Measurements from ENCODE around the gene OR10H3. TPM values are rescaled to one million over a fixed set of nuclear protein-coding genes. Genes with fewer than 3 reads are reported as not detected.
A peak's percentile ranks its signal among the peaks of the same experiment; 100 is the strongest.

Gene OR10H3
- total RNA-seq (2014; rRNA removed; shearing (Covaris generic); ENCODE audit: low replicate concordance) = not detected in 2 replicates

GRCh38 chr19:15737722-15738121 is at the start of gene OR10H3:
OR10H3 (plus strand) TSS chr19:15737985; CDS start chr19:15741393, 3,408 bp downstream.
- Histone ChIP-seq H3K36me3 (no peaks in the 10 kb centered on the region), H3K9me3 (peaks cover 12% of the 10 kb centered on the region), H3K27me3 (peaks cover 18% of the 10 kb centered on the region), H3K4me3 (no peak within 1 kb of the TSS)
- no peak for DNase-seq

GRCh38 chr19:15696654-15697194 is 41.1 kb upstream of the OR10H3 start:
- DNase-seq = no peak
- H3K4me3 ChIP-seq = no peak overlapping the region
- 0 out of 2 replicates have a peak, but pooled peaks cover 2% of the 10 kb centered on the region for H3K9me3 ChIP-seq
- H3K36me3 ChIP-seq = no peaks in the 10 kb centered on the region
- no peaks in the 10 kb centered on the region; the same call in 1 of the 2 replicates for H3K27me3 ChIP-seq

GRCh38 chr19:15701757-15702533 is 35.8 kb upstream of the OR10H3 start:
- Histone ChIP-seq H3K9me3 (no peaks in the 10 kb centered on the region), H3K27me3 (no peaks in the 10 kb centered on the region; the same call in 1 of the 2 replicates), H3K36me3 (no peaks in the 10 kb centered on the region), H3K4me3 (no peak overlapping the region)
- no peak for DNase-seq

GRCh38 chr19:15702534-15702930 is 35.3 kb upstream of the OR10H3 start:
- Histone ChIP-seq H3K27me3 (no peaks in the 10 kb centered on the region; the same call in 1 of the 2 replicates), H3K9me3 (no peaks in the 10 kb centered on the region), H3K36me3 (no peaks in the 10 kb centered on the region), H3K4me3 (no peak overlapping the region)
- DNase-seq = peak; percentile 50

- no peak overlapping the region for H3K4me3 ChIP-seq
- no peaks in the 10 kb centered on the region for H3K36me3 ChIP-seq
- H3K27me3 ChIP-seq = no peaks in the 10 kb centered on the region; the same call in 1 of the 2 replicates
- no peak for DNase-seq
- no peaks in the 10 kb centered on the region for H3K9me3 ChIP-seq
Measured at GRCh38 chr19:15714638-15715037, 23.1 kb upstream of the OR10H3 start.

GRCh38 chr19:15715642-15716041 is 22.1 kb upstream of the OR10H3 start:
- no peak for DNase-seq
- Histone ChIP-seq H3K4me3 (no peak overlapping the region), H3K27me3 (no peaks in the 10 kb centered on the region; the same call in 1 of the 2 replicates), H3K36me3 (no peaks in the 10 kb centered on the region), H3K9me3 (no peaks in the 10 kb centered on the region)

GRCh38 chr19:15717809-15718208 is 20.0 kb upstream of the OR10H3 start:
- H3K36me3 ChIP-seq = no peaks in the 10 kb centered on the region
- no peak overlapping the region for H3K4me3 ChIP-seq
- no peaks in the 10 kb centered on the region; the same call in 1 of the 2 replicates for H3K27me3 ChIP-seq
- no peaks in the 10 kb centered on the region for H3K9me3 ChIP-seq
- no peak for DNase-seq

GRCh38 chr19:15721268-15721667 is 16.5 kb upstream of the OR10H3 start:
- peaks cover 4% of the 10 kb centered on the region for H3K27me3 ChIP-seq
- no peak for DNase-seq
- no peak overlapping the region for H3K4me3 ChIP-seq
- no peaks in the 10 kb centered on the region for H3K36me3 ChIP-seq
- no peaks in the 10 kb centered on the region for H3K9me3 ChIP-seq

GRCh38 chr19:15722956-15723355 is 14.8 kb upstream of the OR10H3 start:
- H3K36me3 ChIP-seq = no peaks in the 10 kb centered on the region
- H3K27me3 ChIP-seq = peaks cover 7% of the 10 kb centered on the region; the same call in 1 of the 2 replicates
- H3K4me3 ChIP-seq = no peak overlapping the region
- H3K9me3 ChIP-seq = no peaks in the 10 kb centered on the region
- DNase-seq = no peak

- no peak for DNase-seq
- H3K9me3 ChIP-seq = no peaks in the 10 kb centered on the region
- H3K36me3 ChIP-seq = no peaks in the 10 kb centered on the region
- peaks cover 11% of the 10 kb centered on the region; the same call in 1 of the 2 replicates for H3K27me3 ChIP-seq
- no peak within 1 kb of the TSS for H3K4me3 ChIP-seq
Measured at GRCh38 chr19:15727724-15728123, 10.1 kb upstream of the OR10H3 start, which contains the start of gene OR10H2. OR10H2 (plus strand) TSS chr19:15728024; CDS start chr19:15728044, 20 bp downstream.

- Histone ChIP-seq H3K9me3 (no peaks in the 10 kb centered on the region), H3K4me3 (no peak overlapping the region), H3K27me3 (peaks cover 22% of the 10 kb centered on the region), H3K36me3 (no peaks in the 10 kb centered on the region)
- no peak for DNase-seq
Measured at GRCh38 chr19:15730538-15730937, 7.2 kb upstream of the OR10H3 start.

- H3K4me3 ChIP-seq = no peak overlapping the region
- no peak for DNase-seq
- H3K27me3 ChIP-seq = peaks cover 17% of the 10 kb centered on the region
- no peaks in the 10 kb centered on the region for H3K9me3 ChIP-seq
- H3K36me3 ChIP-seq = no peaks in the 10 kb centered on the region
Measured at GRCh38 chr19:15732388-15732787, 5.4 kb upstream of the OR10H3 start.

GRCh38 chr19:15733895-15734294 is 3.9 kb upstream of the OR10H3 start:
- peaks cover 22% of the 10 kb centered on the region for H3K27me3 ChIP-seq
- H3K9me3 ChIP-seq = no peaks in the 10 kb centered on the region
- H3K4me3 ChIP-seq = no peak overlapping the region
- no peak for DNase-seq
- H3K36me3 ChIP-seq = no peaks in the 10 kb centered on the region

GRCh38 chr19:15740785-15741184 is 3.0 kb downstream of the OR10H3 start:
- H3K36me3 ChIP-seq = no peaks in the 10 kb centered on the region
- peaks cover 7% of the 10 kb centered on the region for H3K27me3 ChIP-seq
- no peak for DNase-seq
- H3K9me3 ChIP-seq = peaks cover 12% of the 10 kb centered on the region
- no peak overlapping the region for H3K4me3 ChIP-seq

- DNase-seq = no peak
- H3K27me3 ChIP-seq = peaks cover 41% of the 10 kb centered on the region
- no peaks in the 10 kb centered on the region for H3K36me3 ChIP-seq
- no peaks in the 10 kb centered on the region; the same call in 1 of the 2 replicates for H3K9me3 ChIP-seq
- H3K4me3 ChIP-seq = no peak overlapping the region
Measured at GRCh38 chr19:15748239-15748638, 10.5 kb downstream of the OR10H3 start.

- DNase-seq = no peak
- H3K9me3 ChIP-seq = no peaks in the 10 kb centered on the region
- H3K27me3 ChIP-seq = peaks cover 9% of the 10 kb centered on the region
- H3K36me3 ChIP-seq = no peaks in the 10 kb centered on the region
- no peak overlapping the region for H3K4me3 ChIP-seq
Measured at GRCh38 chr19:15758379-15758778, 20.6 kb downstream of the OR10H3 start.

GRCh38 chr19:15759962-15760565 is 22.3 kb downstream of the OR10H3 start:
- H3K27me3 ChIP-seq = peaks cover 17% of the 10 kb centered on the region
- DNase-seq = no peak
- H3K36me3 ChIP-seq = no peaks in the 10 kb centered on the region
- H3K4me3 ChIP-seq = no peak overlapping the region
- no peaks in the 10 kb centered on the region for H3K9me3 ChIP-seq

Data from MG63 (cell line).